Uterus (tissue), 2 donors: ENCODE measurements around the gene PPP1R8.

Source experiments
- POLR2A ChIP-seq, 2 donors: fragments of 450-650 bp; IDR thresholded peaks; one replicate each; pipeline ENCODE4 v1.6.1; 2016; ENCODE audit warnings: antibody characterized with exemption in 2 of 2, mild to moderate bottlenecking in 1 of 2, moderate library complexity in 1 of 2
- TF ChIP-seq, protein P1 (sequence below), 4 experiments: fragments of 200-600 bp in 2 of 4; fragments of 450-650 bp in 2 of 4; sonication (generic) in 2 of 4; IDR thresholded peaks; one replicate each; pipeline ENCODE4 v1.5.1; 2016 to 2019; ENCODE audit warnings: antibody characterized with exemption in 4 of 4, mild to moderate bottlenecking in 2 of 4, moderate library complexity in 1 of 4

DNA sequence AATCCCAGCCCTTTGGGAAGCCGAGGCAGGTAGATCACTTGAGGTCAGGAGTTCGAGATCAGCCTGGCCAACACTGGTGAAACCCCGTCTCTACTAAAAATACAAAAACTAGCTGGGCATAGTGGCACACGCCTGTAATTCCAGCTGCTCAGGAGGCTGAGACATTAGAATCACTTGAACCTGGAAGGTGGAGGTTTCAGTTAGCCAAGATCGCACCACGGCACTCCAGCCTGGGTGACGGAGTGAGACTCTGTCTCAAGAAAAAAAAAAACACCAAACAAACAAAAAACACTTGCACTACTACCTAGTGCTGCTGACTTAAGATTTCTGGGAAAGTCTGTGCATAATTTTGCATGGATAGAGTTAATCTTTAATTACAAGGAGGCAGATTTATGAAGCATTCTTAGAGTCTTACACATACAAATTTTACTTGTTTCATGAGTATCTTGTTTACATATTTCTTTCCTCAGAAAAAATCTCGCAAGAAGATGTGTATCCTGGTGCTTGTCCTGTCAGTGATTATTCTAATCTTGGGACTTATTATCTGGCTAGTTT lies 8.7 kb upstream of the PPP1R8 start:
- TF ChIP-seq, protein P1, sequence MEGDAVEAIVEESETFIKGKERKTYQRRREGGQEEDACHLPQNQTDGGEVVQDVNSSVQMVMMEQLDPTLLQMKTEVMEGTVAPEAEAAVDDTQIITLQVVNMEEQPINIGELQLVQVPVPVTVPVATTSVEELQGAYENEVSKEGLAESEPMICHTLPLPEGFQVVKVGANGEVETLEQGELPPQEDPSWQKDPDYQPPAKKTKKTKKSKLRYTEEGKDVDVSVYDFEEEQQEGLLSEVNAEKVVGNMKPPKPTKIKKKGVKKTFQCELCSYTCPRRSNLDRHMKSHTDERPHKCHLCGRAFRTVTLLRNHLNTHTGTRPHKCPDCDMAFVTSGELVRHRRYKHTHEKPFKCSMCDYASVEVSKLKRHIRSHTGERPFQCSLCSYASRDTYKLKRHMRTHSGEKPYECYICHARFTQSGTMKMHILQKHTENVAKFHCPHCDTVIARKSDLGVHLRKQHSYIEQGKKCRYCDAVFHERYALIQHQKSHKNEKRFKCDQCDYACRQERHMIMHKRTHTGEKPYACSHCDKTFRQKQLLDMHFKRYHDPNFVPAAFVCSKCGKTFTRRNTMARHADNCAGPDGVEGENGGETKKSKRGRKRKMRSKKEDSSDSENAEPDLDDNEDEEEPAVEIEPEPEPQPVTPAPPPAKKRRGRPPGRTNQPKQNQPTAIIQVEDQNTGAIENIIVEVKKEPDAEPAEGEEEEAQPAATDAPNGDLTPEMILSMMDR (IDR thresholded peaks at IDR 0.05) = no peak
- no peak for TF ChIP-seq POLR2A (IDR thresholded peaks at IDR 0.05)
